ENCODE results near the gene ZFYVE9.

The ZFYVE9 gene

GRCh38 chr1:52263153-52263910 is 121.4 kb downstream of the ZFYVE9 start:
- 94% methylated on average over 3 of the region's 3 CpGs for WGBS
- H3K9me3 ChIP-seq (ENCODE audit: insufficient read depth, low read depth, low read length), result no peaks in the 10 kb centered on the region
- no peak overlapping the region for H3K4me3 ChIP-seq (ENCODE audit: low read length)
- H3K27ac ChIP-seq (ENCODE audit: low read depth, low read length), result no peak overlapping the region
- no peak overlapping the region for H3K9ac ChIP-seq (ENCODE audit: low read depth, low read length)
- H3K27me3 ChIP-seq (ENCODE audit: insufficient read depth, low read length), result no peaks in the 10 kb centered on the region
- no peaks in the 10 kb centered on the region for H3K36me3 ChIP-seq (ENCODE audit: insufficient read depth, low read length)
- H3K4me1 ChIP-seq (ENCODE audit: insufficient read depth, low read length), result peaks cover 9% of the 10 kb centered on the region; the same call in 1 of the 2 replicates

GRCh38 chr1:52264530-52265115 is 122.7 kb downstream of the ZFYVE9 start:
- Histone ChIP-seq H3K36me3 (ENCODE audit: insufficient read depth, low read length) (no peaks in the 10 kb centered on the region), H3K9ac (ENCODE audit: low read depth, low read length) (no peak overlapping the region), H3K27me3 (ENCODE audit: insufficient read depth, low read length) (no peaks in the 10 kb centered on the region), H3K9me3 (ENCODE audit: insufficient read depth, low read depth, low read length) (no peaks in the 10 kb centered on the region), H3K4me1 (ENCODE audit: insufficient read depth, low read length) (peaks cover 14% of the 10 kb centered on the region), H3K4me3 (ENCODE audit: low read length) (no peak overlapping the region), H3K27ac (ENCODE audit: low read depth, low read length) (no peak overlapping the region)
- 78% methylated on average over 2 of the region's 2 CpGs for WGBS

- WGBS, result no CpG with 5 or more reads among the region's 1 CpG
- Histone ChIP-seq H3K36me3 (ENCODE audit: insufficient read depth, low read length) (peaks cover 4% of the 10 kb centered on the region; the same call in 1 of the 2 replicates), H3K4me1 (ENCODE audit: insufficient read depth, low read length) (peaks cover 14% of the 10 kb centered on the region), H3K4me3 (ENCODE audit: low read length) (no peak overlapping the region), H3K9ac (ENCODE audit: low read depth, low read length) (no peak overlapping the region), H3K9me3 (ENCODE audit: insufficient read depth, low read depth, low read length) (no peaks in the 10 kb centered on the region), H3K27ac (ENCODE audit: low read depth, low read length) (no peak overlapping the region), H3K27me3 (ENCODE audit: insufficient read depth, low read length) (no peaks in the 10 kb centered on the region)
These were observed 124.6 kb downstream of the ZFYVE9 start for GRCh38 chr1:52266507-52266906.

GRCh38 chr1:52268372-52268771 is 126.5 kb downstream of the ZFYVE9 start:
- peak overlapping the region; percentile 33; the same call in 1 of the 2 replicates for H3K27ac ChIP-seq (ENCODE audit: low read depth, low read length)
- H3K36me3 ChIP-seq (ENCODE audit: insufficient read depth, low read length), result peaks cover 4% of the 10 kb centered on the region; the same call in 1 of the 2 replicates
- no peaks in the 10 kb centered on the region for H3K27me3 ChIP-seq (ENCODE audit: insufficient read depth, low read length)
- H3K9ac ChIP-seq (ENCODE audit: low read depth, low read length), result peak overlapping the region; percentile 13; the same call in 1 of the 2 replicates
- H3K4me1 ChIP-seq (ENCODE audit: insufficient read depth, low read length), result peaks cover 14% of the 10 kb centered on the region
- H3K4me3 ChIP-seq (ENCODE audit: low read length), result no peak overlapping the region
- H3K9me3 ChIP-seq (ENCODE audit: insufficient read depth, low read depth, low read length), result no peaks in the 10 kb centered on the region
- 49% methylated on average over 3 of the region's 3 CpGs for WGBS

GRCh38 chr1:52281518-52281917 is 139.6 kb downstream of the ZFYVE9 start:
- WGBS, result 95% methylated on average over 2 of the region's 2 CpGs
- no peak overlapping the region for H3K27ac ChIP-seq (ENCODE audit: low read depth, low read length)

GRCh38 chr1:52288286-52288685 is 146.4 kb downstream of the ZFYVE9 start:
- Histone ChIP-seq H3K36me3 (ENCODE audit: insufficient read depth, low read length) (peaks cover 1% of the 10 kb centered on the region; the same call in 1 of the 2 replicates), H3K27me3 (ENCODE audit: insufficient read depth, low read length) (no peaks in the 10 kb centered on the region), H3K27ac (ENCODE audit: low read depth, low read length) (no peak overlapping the region), H3K9ac (ENCODE audit: low read depth, low read length) (no peak overlapping the region), H3K9me3 (ENCODE audit: insufficient read depth, low read depth, low read length) (no peaks in the 10 kb centered on the region), H3K4me3 (ENCODE audit: low read length) (no peak overlapping the region), H3K4me1 (ENCODE audit: insufficient read depth, low read length) (no peaks in the 10 kb centered on the region)
- WGBS, result 95% methylated on average over 3 of the region's 3 CpGs

More at GRCh38 chr1:52281518-52281917, 139.6 kb downstream of the ZFYVE9 start:
- Histone ChIP-seq H3K27me3 (ENCODE audit: insufficient read depth, low read length) (no peaks in the 10 kb centered on the region), H3K4me3 (ENCODE audit: low read length) (no peak overlapping the region), H3K9ac (ENCODE audit: low read depth, low read length) (no peak overlapping the region), H3K36me3 (ENCODE audit: insufficient read depth, low read length) (peaks cover 9% of the 10 kb centered on the region; the same call in 1 of the 2 replicates), H3K9me3 (ENCODE audit: insufficient read depth, low read depth, low read length) (no peaks in the 10 kb centered on the region), H3K4me1 (ENCODE audit: insufficient read depth, low read length) (peaks cover 10% of the 10 kb centered on the region; the same call in 1 of the 2 replicates)

- H3K27me3 ChIP-seq (ENCODE audit: insufficient read depth, low read length), result no peaks in the 10 kb centered on the region
- no peaks in the 10 kb centered on the region for H3K4me1 ChIP-seq (ENCODE audit: insufficient read depth, low read length)
- no peak overlapping the region for H3K9ac ChIP-seq (ENCODE audit: low read depth, low read length)
- 88% methylated on average over 1 of the region's 1 CpG for WGBS
- no peaks in the 10 kb centered on the region for H3K9me3 ChIP-seq (ENCODE audit: insufficient read depth, low read depth, low read length)
- H3K36me3 ChIP-seq (ENCODE audit: insufficient read depth, low read length), result peaks cover 3% of the 10 kb centered on the region; the same call in 1 of the 2 replicates
- no peak overlapping the region for H3K4me3 ChIP-seq (ENCODE audit: low read length)
- H3K27ac ChIP-seq (ENCODE audit: low read depth, low read length), result no peak overlapping the region
These were observed 152.7 kb downstream of the ZFYVE9 start for GRCh38 chr1:52294580-52294979.

- Histone ChIP-seq H3K4me3 (ENCODE audit: low read length) (no peak overlapping the region), H3K27me3 (ENCODE audit: insufficient read depth, low read length) (no peaks in the 10 kb centered on the region), H3K4me1 (ENCODE audit: insufficient read depth, low read length) (no peaks in the 10 kb centered on the region), H3K36me3 (ENCODE audit: insufficient read depth, low read length) (peaks cover 3% of the 10 kb centered on the region; the same call in 1 of the 2 replicates), H3K9ac (ENCODE audit: low read depth, low read length) (no peak overlapping the region), H3K27ac (ENCODE audit: low read depth, low read length) (no peak overlapping the region), H3K9me3 (ENCODE audit: insufficient read depth, low read depth, low read length) (no peaks in the 10 kb centered on the region)
- WGBS, result 56% methylated on average over 2 of the region's 2 CpGs
These were observed 154.5 kb downstream of the ZFYVE9 start for GRCh38 chr1:52296345-52296744.

GRCh38 chr1:52305417-52306226 is 163.7 kb downstream of the ZFYVE9 start:
- no peaks in the 10 kb centered on the region; the same call in 1 of the 2 replicates for H3K36me3 ChIP-seq (ENCODE audit: insufficient read depth, low read length)
- H3K9me3 ChIP-seq (ENCODE audit: insufficient read depth, low read depth, low read length), result no peaks in the 10 kb centered on the region
- no peak overlapping the region for H3K4me3 ChIP-seq (ENCODE audit: low read length)
- WGBS, result 94% methylated on average over 13 of the region's 13 CpGs
- H3K27me3 ChIP-seq (ENCODE audit: insufficient read depth, low read length), result no peaks in the 10 kb centered on the region
- no peaks in the 10 kb centered on the region for H3K4me1 ChIP-seq (ENCODE audit: insufficient read depth, low read length)
- no peak overlapping the region for H3K9ac ChIP-seq (ENCODE audit: low read depth, low read length)
- no peak overlapping the region for H3K27ac ChIP-seq (ENCODE audit: low read depth, low read length)

GRCh38 chr1:52306227-52307006 is 164.5 kb downstream of the ZFYVE9 start:
- Histone ChIP-seq H3K27ac (ENCODE audit: low read depth, low read length) (no peak overlapping the region), H3K27me3 (ENCODE audit: insufficient read depth, low read length) (no peaks in the 10 kb centered on the region), H3K9me3 (ENCODE audit: insufficient read depth, low read depth, low read length) (no peaks in the 10 kb centered on the region), H3K4me1 (ENCODE audit: insufficient read depth, low read length) (no peaks in the 10 kb centered on the region), H3K4me3 (ENCODE audit: low read length) (no peak overlapping the region), H3K9ac (ENCODE audit: low read depth, low read length) (no peak overlapping the region), H3K36me3 (ENCODE audit: insufficient read depth, low read length) (no peaks in the 10 kb centered on the region; the same call in 1 of the 2 replicates)
- WGBS, result 93% methylated on average over 11 of the region's 11 CpGs

Measured in HUES64 (cell line).